Activated naive CD4-positive, alpha-beta T cell treated with anti-CD3 and anti-CD28 coated beads, Interleukin-2, amount 50 U/mL, for 16 hours (primary cell): ENCODE results near the gene SYDE2.

Experiments used
- DNase-seq: peaks from one replicate; pipeline ENCODE4 v3.0.0-alpha.2; 2020

SYDE2 gene

DNA sequence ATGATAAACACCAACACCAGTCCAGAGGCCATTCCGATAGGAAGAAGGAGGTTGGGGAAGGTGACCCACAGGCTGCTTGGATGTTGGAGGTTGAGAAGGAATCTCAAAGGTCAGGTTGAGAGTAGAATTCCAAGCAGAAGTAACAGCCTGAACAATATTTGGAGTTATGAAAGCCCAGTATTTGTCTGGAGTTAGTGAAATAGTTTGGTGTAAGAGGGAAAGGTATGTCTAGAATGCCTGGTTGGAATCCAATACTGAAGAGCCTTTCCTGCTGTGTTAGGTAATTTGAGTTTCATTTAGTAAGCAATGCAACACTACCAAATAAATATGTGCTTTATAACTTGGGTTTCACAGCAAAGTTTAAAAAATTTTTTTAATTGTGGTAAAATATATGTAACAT, 82.1 kb downstream of the SYDE2 start:
- DNase-seq, result no peak

DNA sequence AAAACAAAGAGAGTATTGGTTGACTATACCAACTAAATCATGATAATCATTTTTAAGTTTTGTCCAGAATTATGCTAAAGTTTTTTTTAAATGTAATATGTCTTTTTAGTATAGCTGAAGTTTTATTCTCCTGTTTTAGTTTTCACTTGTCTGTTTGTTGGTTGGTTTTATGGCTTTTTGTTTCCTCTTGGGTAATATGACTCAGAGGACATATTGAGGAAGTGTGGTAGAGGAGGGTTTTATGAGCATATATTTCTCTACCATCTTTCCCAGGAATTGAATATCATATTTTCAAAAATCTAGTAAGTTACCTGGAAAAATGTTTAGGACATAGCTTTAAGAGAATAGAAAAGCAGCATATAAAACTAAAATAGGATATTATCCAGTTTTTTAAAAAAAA, 84.0 kb downstream of the SYDE2 start:
- DNase-seq, result no peak

DNA sequence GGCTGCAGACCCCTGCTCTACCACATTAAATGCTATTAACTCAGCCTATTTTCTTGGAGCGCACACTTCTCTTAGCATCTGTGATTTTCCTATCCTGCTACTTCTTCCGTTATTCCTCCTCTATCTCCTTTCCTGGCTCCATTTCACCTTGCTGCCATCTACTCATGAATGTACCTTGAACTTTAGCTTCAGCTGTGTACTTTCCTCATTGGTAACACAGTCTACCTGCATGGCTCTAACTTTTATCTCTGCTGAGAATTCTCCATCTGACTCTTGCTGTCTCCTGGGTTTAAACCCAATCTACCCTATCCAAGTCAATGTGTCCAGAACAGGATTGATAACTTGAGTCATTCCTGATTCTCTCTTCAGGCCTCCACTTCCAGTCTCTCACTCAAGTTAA, 84.9 kb downstream of the SYDE2 start:
- no peak for DNase-seq

DNA sequence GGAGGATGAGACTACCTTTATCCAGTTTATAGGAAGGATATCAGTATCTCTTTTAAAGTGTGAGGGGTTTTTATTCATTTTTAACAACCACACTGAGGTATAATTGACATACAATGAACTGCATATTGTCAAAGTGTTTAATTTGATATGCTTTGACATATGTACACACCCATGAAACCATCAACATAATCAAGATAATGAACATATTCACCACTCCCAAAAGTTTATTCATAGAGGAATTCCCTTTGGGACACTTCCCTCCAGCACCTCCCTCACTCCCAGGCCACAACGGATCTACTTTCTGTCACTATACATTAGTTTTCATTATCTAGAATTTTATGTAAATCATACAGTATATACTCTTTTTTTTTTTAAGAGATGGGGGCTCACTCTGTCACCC, 89.1 kb downstream of the SYDE2 start:
- DNase-seq, result no peak

DNA sequence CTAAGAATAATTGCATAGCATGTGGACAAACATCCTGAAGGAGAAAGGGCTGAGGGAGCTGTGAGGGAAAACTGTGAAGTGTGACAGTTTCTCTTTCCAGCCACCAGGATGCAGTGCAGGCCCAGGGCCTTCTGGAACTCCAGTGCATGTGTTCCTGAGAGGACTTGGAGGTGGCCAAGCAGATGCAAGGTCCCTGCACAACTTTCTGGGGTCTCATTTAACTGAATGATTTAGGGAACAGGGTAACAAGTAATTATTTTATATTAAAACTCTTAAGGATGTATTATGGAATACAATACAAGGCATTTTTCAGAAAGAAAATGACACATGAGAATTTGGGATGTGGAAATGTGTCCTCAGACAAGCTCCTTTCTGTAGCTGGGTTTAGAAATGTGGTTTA, 91.3 kb downstream of the SYDE2 start:
- DNase-seq, result peak; percentile 26
